DMS79 (cell line): ENCODE measurements around the gene TEKT5.
A peak's percentile ranks its signal among the peaks of the same experiment; 100 is the strongest.
"Not testable (repeated sequence)": the region's sequence is repeated elsewhere in the genome, so short reads cannot be mapped to it uniquely, and the experiment has no call there.

Experiments
- DNase-seq: peaks from one replicate; lab custom pipeline; 2025; lab: John Stamatoyannopoulos, UW

TEKT5 gene

GRCh38 chr16:10658943-10659342 lies 35.8 kb downstream of the TEKT5 start:
- no peak for DNase-seq

GRCh38 chr16:10657925-10658324 lies 36.8 kb downstream of the TEKT5 start:
- DNase-seq: no peak

- no peak for DNase-seq
Measured at GRCh38 chr16:10656618-10657017, 38.1 kb downstream of the TEKT5 start.

GRCh38 chr16:10655415-10655977 lies 39.2 kb downstream of the TEKT5 start:
- DNase-seq: no peak

GRCh38 chr16:10654592-10655414 lies 39.9 kb downstream of the TEKT5 start:
- no peak for DNase-seq

- DNase-seq: peak; percentile 64
Measured at GRCh38 chr16:10652730-10653590, 41.8 kb downstream of the TEKT5 start.

GRCh38 chr16:10649098-10649497 lies 45.6 kb downstream of the TEKT5 start:
- not testable (repeated sequence) for DNase-seq

- DNase-seq: no peak
Measured at GRCh38 chr16:10647721-10648296, 46.9 kb downstream of the TEKT5 start.

- DNase-seq: no peak
Measured at GRCh38 chr16:10647264-10647720, 47.4 kb downstream of the TEKT5 start.

GRCh38 chr16:10646581-10647263 lies 48.0 kb downstream of the TEKT5 start:
- DNase-seq: no peak

GRCh38 chr16:10646228-10646580 lies 48.5 kb downstream of the TEKT5 start:
- DNase-seq: no peak

GRCh38 chr16:10644092-10644491 lies 50.6 kb downstream of the TEKT5 start:
- no peak for DNase-seq

GRCh38 chr16:10642964-10643363 lies 51.8 kb downstream of the TEKT5 start:
- no peak for DNase-seq

GRCh38 chr16:10641953-10642949 lies 52.5 kb downstream of the TEKT5 start:
- DNase-seq: no peak

- no peak for DNase-seq
Measured at GRCh38 chr16:10641555-10641952, 53.2 kb downstream of the TEKT5 start.

GRCh38 chr16:10640934-10641333 lies 53.8 kb downstream of the TEKT5 start:
- no peak for DNase-seq

GRCh38 chr16:10638101-10638500 lies 56.6 kb downstream of the TEKT5 start:
- DNase-seq: no peak

GRCh38 chr16:10637337-10638037 lies 57.2 kb downstream of the TEKT5 start:
- no peak for DNase-seq

GRCh38 chr16:10635365-10636021 lies 59.2 kb downstream of the TEKT5 start:
- DNase-seq: no peak
